Gastrocnemius medialis (tissue), 4 donors: ENCODE results near the gene DIPK1C.

Experiments
- POLR2A ChIP-seq, 2 donors: fragments of 450-650 bp; IDR thresholded peaks; one replicate each; pipeline ENCODE4 v1.6.1; 2017; ENCODE audit warnings: antibody characterized with exemption in 2 of 2, mild to moderate bottlenecking in 2 of 2, moderate library complexity in 2 of 2
- TF ChIP-seq, protein P1 (sequence below), 5 experiments: fragments of 450-650 bp in 3 of 5; fragments of 200-600 bp in 2 of 5; sonication (generic) in 2 of 5; IDR thresholded peaks in 4 of 5; conservative IDR thresholded peaks in 1 of 5; 1 replicate in 4 of 5; 2 replicates in 1 of 5; pipeline ENCODE4 v1.5.1; 2016 to 2019; ENCODE audit warnings: antibody characterized with exemption in 5 of 5, mild to moderate bottlenecking in 3 of 5, moderate library complexity in 3 of 5

GRCh38 chr18:74477771-74478170 is 20.7 kb upstream of the DIPK1C start:
- TF ChIP-seq, protein P1, sequence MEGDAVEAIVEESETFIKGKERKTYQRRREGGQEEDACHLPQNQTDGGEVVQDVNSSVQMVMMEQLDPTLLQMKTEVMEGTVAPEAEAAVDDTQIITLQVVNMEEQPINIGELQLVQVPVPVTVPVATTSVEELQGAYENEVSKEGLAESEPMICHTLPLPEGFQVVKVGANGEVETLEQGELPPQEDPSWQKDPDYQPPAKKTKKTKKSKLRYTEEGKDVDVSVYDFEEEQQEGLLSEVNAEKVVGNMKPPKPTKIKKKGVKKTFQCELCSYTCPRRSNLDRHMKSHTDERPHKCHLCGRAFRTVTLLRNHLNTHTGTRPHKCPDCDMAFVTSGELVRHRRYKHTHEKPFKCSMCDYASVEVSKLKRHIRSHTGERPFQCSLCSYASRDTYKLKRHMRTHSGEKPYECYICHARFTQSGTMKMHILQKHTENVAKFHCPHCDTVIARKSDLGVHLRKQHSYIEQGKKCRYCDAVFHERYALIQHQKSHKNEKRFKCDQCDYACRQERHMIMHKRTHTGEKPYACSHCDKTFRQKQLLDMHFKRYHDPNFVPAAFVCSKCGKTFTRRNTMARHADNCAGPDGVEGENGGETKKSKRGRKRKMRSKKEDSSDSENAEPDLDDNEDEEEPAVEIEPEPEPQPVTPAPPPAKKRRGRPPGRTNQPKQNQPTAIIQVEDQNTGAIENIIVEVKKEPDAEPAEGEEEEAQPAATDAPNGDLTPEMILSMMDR (IDR thresholded peaks at IDR 0.05 in 4 of 5, conservative IDR thresholded peaks at IDR 0.05 in 1 of 5): no peak
- TF ChIP-seq POLR2A (IDR thresholded peaks at IDR 0.05): no peak
